Right ventricle myocardium superior (tissue), 1 donor: ENCODE measurements around the gene MMP23B. TPM values are rescaled to one million over a fixed set of nuclear protein-coding genes. Genes with fewer than 3 reads are reported as not detected.
"Not testable (repeated sequence)": the region's sequence is repeated elsewhere in the genome, so short reads cannot be mapped to it uniquely, and the experiment has no call there.

Source experiments
- ATAC-seq: fragments of 200-7000 bp; cut with Tn5 transposase; one replicate; pipeline ENCODE4 v1.9.1; 2020; ENCODE audit warnings: mild to moderate bottlenecking; ENCODE audit not compliant: poor library complexity
- DNase-seq: peaks from one replicate; pipeline ENCODE4 v3.0.0-alpha.2; 2020
- intact Hi-C: fragments of 100-400 bp; cut with DNase I; formaldehyde crosslinking; loops from one replicate; pipeline ENCODE4 v1.11.2; 2022
- total RNA-seq: library from RNA; stranded (reverse); fragmentation: NEBNext Ultra II Directional; extraction: Animal tissue kit (Norgen Biotek cat#: 25700); gene quantifications from one replicate; pipeline ENCODE4 v1.2.1, GENCODE V29; 2021
- donor health status: DM: no; HTN: yes; CAD: no; lungs with severe emphysema.

MMP23B gene
- total RNA-seq, 1 donor from 2014 or later: 25.1 TPM

- DNase-seq (peak; percentile 37), ATAC-seq (no peak)
- intact Hi-C loops: no loop called here
Observed at GRCh38 chr1:1627261-1627828, 4.6 kb upstream of the MMP23B start.

GRCh38 chr1:1627829-1628753 lies 3.9 kb upstream of the MMP23B start:
- peak; percentile 45 for DNase-seq
- intact Hi-C loops: no loop called here
- ATAC-seq: no peak

- intact Hi-C loops: no loop called here
- DNase-seq (no peak), ATAC-seq (no peak)
Observed at GRCh38 chr1:1628754-1629429, 3.1 kb upstream of the MMP23B start.

GRCh38 chr1:1629430-1630190 lies 2.4 kb upstream of the MMP23B start:
- peak; percentile 53 for DNase-seq
- intact Hi-C loops: no loop called here
- no peak for ATAC-seq

- DNase-seq: peak; percentile 86
- ATAC-seq: peak; percentile 39
- intact Hi-C loops: no loop called here
Observed at GRCh38 chr1:1630191-1630964, 1.6 kb upstream of the MMP23B start.

GRCh38 chr1:1630965-1631781 lies 800 bp upstream of the MMP23B start:
- peak; percentile 87 for DNase-seq

GRCh38 chr1:1633409-1633808 lies 1.4 kb downstream of the MMP23B start:
- peak; percentile 29 for ATAC-seq
- intact Hi-C loops, DNase-seq: not testable (repeated sequence)

More at GRCh38 chr1:1630965-1631781, 800 bp upstream of the MMP23B start:
- intact Hi-C loops: no loop called here
- ATAC-seq: peak; percentile 70

GRCh38 chr1:1634613-1635012 lies 2.6 kb downstream of the MMP23B start:
- DNase-seq, intact Hi-C loops, ATAC-seq: not testable (repeated sequence)

GRCh38 chr1:1636621-1637478 lies 4.9 kb downstream of the MMP23B start:
- DNase-seq, ATAC-seq, intact Hi-C loops: not testable (repeated sequence)

GRCh38 chr1:1637479-1637875 lies 5.5 kb downstream of the MMP23B start:
- DNase-seq, intact Hi-C loops, ATAC-seq: not testable (repeated sequence)

GRCh38 chr1:1638528-1638927 lies 6.6 kb downstream of the MMP23B start:
- not testable (repeated sequence) for ATAC-seq

GRCh38 chr1:1639368-1639767 lies 7.4 kb downstream of the MMP23B start:
- intact Hi-C loops, ATAC-seq, DNase-seq: not testable (repeated sequence)

More at GRCh38 chr1:1638528-1638927, 6.6 kb downstream of the MMP23B start:
- intact Hi-C loops, DNase-seq: not testable (repeated sequence)

- ATAC-seq, DNase-seq, intact Hi-C loops: not testable (repeated sequence)
Observed at GRCh38 chr1:1640081-1640480, 8.1 kb downstream of the MMP23B start.

- DNase-seq, ATAC-seq, intact Hi-C loops: not testable (repeated sequence)
Observed at GRCh38 chr1:1640711-1641461, 8.9 kb downstream of the MMP23B start.

- DNase-seq, ATAC-seq, intact Hi-C loops: not testable (repeated sequence)
Observed at GRCh38 chr1:1646326-1646725, 14.4 kb downstream of the MMP23B start.
